ENCODE results near the gene TNFRSF6B.
A peak's percentile ranks its signal among the peaks of the same experiment; 100 is the strongest.
"Not testable (repeated sequence)": the region's sequence is repeated elsewhere in the genome, so short reads cannot be mapped to it uniquely, and the experiment has no call there.

TNFRSF6B gene, protein sequence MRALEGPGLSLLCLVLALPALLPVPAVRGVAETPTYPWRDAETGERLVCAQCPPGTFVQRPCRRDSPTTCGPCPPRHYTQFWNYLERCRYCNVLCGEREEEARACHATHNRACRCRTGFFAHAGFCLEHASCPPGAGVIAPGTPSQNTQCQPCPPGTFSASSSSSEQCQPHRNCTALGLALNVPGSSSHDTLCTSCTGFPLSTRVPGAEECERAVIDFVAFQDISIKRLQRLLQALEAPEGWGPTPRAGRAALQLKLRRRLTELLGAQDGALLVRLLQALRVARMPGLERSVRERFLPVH

GRCh38 chr20:63696628-63697356, at the start of gene TNFRSF6B:
Gene TNFRSF6B (plus strand): TSS chr20:63696652. CDS start chr20:63696768, 116 bp downstream.
- DNase-seq: no peak

GRCh38 chr20:63648190-63648589, 48.3 kb upstream of the TNFRSF6B start:
- DNase-seq: no peak

DNA sequence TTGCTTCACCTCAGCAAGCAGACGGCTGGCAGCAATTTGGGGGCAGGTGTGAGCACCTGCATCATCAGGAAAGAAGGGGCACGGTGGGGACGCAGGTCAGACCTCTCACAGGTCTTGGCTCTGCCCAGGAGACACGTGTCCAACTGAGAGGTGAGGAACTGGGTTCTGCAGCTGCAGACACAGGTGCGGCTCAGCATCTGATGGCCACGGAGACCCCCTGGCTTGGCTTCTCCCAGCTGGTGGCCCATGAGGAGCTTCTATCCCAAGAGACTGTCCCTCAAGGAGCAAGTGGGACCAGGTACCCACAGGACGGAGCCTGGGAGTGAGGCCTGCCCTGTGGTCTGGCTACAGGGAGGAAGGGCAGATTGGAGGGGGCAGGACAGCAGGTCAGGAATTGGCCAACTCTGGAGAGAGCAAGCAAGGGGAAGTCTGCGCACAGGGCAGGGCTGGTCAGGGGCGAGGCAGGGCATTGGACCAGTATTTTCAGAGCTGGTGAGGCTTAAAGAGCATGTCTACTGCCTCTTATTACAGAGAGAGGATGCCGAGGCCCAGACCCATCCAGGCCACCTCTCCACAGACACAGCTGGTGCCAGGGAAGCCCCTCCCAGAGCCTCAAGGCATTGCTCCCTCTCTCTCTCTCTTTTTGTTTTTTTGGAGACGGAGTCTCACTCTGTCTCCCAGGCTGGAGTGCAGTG, 47.4 kb upstream of the TNFRSF6B start:
- DNase-seq: no peak

DNA sequence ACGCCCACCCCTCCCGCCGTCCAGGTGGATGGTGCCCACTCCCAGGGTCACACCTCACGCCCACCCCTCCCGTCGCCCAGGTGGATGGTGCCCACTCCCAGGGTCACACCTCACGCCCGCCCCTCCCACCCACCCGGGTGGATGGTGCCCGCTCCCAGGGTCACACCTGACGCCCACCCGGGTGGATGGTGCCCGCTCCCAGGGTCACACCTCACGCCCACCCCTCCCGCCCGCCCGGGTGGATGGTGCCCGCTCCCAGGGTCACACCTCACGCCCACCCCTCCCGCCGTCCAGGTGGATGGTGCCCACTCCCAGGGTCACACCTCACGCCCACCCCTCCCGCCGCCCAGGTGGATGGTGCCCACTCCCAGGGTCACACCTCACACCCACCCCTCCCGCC, 46.0 kb upstream of the TNFRSF6B start:
- DNase-seq: not testable (repeated sequence)

DNA sequence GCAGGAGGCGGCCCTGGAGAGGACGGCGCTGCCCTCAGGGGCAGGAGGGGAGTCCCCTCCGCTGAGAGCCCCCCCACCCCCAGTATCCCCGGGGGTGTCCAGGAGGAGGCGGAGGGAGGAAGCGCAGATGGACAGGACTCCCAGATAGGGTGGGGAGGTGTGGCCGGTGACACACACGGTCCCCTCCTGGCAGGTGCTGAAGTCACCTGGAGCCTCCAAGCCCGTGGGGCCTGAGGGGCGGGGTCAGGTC, 44.6 kb upstream of the TNFRSF6B start:
- no peak for DNase-seq

- peak; percentile 65 for DNase-seq
These were observed 44.1 kb upstream of the TNFRSF6B start for GRCh38 chr20:63652192-63652980.

- peak; percentile 97 for DNase-seq
These were observed 43.1 kb upstream of the TNFRSF6B start, which contains the start of gene STMN3 for GRCh38 chr20:63653041-63653973. Gene STMN3 (minus strand): TSS chr20:63653424. CDS start chr20:63653345, 79 bp downstream.

DNA sequence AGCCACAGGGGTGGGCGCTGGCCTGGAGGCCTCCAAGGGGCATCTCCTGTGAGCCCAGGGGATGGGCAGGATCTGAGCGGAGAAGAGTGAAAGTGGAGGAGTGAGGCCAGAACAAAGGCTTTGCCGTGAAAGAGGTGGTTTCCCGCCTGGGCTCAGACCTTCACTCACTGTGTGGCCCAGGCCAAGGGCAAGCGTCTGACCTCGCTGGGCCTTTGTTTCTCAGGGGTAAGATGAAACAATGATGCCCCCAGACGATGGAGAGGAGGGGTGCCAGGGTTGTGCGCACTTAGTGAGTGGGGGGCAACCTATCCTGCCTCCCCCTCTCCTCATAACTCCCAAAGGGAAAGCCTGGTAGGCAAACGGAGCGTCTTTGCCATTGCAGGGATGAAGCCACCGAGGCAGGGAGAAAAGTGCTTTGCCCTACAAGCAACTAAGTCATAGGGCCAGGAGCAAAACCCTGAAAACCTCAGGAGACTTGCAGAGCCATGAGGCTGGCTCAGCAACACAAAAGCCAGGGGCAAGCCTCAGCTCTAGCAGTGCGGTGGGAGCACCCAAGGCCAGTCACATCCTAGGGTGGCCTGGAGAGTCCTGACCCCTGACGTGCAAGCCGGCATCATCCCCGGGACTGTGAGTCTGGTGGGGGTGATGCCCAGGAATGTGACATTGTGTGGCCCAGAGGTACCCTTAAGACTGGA, 42.3 kb upstream of the TNFRSF6B start:
- DNase-seq: no peak

- DNase-seq: no peak
These were observed 41.2 kb upstream of the TNFRSF6B start for GRCh38 chr20:63655249-63655648.

DNA sequence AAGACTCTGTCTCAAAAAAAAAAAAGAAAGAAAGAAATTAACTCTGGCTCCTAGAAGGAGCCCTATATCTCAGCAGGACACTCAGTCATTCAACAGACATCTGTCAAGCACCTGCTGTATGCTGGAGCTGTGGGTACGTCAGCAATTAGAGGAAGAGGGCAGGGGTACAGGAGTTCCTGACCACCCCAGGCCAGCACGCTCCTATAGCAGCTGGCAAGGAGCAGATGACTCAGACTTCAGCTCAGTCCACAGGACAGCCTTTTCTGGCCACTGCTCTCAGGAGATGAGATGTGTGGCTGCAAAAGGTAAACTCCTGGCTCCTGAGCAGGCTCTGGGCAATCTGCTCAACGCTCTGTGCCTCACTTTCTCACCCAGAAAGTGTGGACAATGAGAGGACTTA, 40.0 kb upstream of the TNFRSF6B start:
- no peak for DNase-seq

GRCh38 chr20:63657260-63657936, 39.1 kb upstream of the TNFRSF6B start:
- no peak for DNase-seq

DNA sequence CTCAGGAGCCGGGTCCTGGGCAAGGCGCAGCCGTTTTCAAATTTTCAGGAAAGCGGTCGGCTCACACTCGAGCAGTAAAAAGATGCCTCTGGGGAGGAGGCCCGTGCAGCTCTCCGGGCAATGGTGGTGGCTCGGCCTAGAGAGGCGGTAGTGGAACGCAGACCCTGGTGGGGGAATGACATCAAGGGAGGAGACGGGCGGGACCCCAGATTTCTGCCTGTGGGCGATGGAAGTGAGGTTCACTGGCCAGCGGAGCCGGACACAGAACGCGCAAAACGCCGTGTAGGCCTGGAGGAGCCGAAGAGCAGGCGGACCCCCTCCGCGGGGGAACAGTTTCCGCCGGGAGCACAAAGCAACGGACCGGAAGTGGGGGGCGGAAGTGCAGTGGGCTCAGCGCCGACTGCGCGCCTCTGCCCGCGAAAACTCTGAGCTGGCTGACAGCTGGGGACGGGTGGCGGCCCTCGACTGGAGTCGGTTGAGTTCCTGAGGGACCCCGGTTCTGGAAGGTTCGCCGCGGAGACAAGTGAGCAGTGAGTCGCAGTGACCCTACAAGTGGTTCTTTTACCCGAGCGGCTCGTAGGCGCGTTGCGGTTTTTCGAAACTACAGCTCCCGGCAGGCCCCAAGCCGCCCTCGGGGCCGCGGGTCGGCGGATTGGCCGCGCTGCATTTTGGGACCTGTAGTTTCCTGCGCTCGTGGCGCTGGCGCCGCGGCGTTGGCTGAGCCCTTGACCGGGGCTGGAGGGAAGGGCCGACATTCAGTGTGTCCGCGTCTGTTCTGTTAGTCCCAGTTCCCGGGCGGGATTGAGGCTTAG, 38.3 kb upstream of the TNFRSF6B start, which contains the start of gene RTEL1:
Gene RTEL1 (plus strand): TSS at position 376 of the 812 bp plus-strand sequence. CDS start 1,091 bp downstream, outside the sequence.
- peak; percentile 86 for DNase-seq

GRCh38 chr20:63658749-63659187, 37.7 kb upstream of the TNFRSF6B start:
- no peak for DNase-seq

GRCh38 chr20:63659370-63659769, 37.1 kb upstream of the TNFRSF6B start:
- DNase-seq: no peak

- DNase-seq: not testable (repeated sequence)
These were observed 36.3 kb upstream of the TNFRSF6B start for GRCh38 chr20:63660174-63660573.

DNA sequence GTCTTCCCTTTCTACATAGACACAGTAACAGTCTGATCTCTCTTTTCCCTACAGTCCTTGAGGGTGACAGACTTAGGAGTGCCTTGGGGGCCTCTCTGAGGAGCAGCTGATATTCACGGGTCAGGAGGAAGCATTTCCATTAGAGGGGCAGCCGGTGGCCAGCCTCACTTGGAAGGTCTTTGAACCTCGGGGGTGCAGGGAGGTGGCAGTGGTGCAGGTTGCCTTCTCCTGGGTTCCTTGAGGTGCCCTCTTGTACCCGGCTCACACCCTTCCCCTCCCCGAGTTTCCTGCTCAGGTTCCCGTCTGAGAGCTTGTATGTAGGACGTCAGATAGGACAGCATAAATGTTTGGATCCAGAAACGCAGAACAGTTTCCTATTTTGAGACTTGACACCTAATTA, 35.8 kb upstream of the TNFRSF6B start:
- DNase-seq: no peak

DNA sequence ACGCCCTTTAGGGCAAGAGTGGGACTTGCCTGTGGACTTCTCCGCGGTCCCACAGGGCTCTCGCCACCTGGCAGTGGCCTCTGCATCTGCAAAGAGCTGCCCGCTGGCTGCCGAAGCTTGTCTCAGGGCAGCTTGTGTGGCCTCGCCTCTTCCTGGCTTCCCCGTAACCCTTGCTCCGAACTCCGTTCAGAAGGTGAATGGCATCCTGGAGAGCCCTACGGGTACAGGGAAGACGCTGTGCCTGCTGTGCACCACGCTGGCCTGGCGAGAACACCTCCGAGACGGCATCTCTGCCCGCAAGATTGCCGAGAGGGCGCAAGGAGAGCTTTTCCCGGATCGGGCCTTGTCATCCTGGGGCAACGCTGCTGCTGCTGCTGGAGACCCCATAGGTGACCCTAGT, 35.3 kb upstream of the TNFRSF6B start:
- no peak for DNase-seq

DNA sequence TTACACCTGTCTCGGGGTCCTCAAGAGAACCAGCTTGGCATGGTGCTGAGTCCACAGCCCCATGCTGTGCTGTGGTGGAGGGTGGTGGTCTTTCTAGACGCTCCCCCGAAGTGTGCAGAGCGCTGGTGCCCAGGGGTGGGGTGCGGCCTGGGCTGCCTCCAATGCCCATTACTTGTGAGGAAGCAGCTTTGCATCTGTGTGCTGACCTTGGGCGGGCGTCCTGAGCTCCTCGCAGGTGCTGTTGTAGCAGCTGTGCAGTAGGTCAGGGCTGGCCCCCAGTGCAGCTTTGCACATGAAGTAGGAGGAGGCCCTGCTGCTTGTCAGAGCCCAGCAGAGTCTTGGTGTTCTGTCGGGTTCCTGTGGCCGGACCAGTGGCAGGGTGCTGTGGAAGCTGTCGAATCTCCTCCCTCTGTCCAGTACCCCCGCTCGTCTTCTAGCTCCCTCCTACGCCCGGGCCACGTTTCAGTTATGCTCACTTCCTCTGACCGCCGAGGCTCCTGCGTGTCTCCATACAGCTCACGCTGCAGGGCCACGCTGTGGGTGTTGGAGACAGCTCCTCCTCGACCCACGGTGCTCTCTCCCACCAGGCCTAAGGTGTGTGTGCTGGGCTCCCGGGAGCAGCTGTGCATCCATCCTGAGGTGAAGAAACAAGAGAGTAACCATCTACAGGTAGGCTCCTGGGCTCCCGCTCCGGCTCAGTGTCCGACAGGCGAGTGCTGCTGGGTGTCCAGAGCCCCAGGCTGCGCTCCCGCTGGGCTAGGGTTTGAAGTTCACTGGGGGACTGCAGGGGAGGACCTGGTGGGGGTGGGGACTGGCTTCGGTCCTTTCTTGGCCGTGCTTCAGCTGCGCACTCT, 34.3 kb upstream of the TNFRSF6B start:
- DNase-seq: no peak

DNA sequence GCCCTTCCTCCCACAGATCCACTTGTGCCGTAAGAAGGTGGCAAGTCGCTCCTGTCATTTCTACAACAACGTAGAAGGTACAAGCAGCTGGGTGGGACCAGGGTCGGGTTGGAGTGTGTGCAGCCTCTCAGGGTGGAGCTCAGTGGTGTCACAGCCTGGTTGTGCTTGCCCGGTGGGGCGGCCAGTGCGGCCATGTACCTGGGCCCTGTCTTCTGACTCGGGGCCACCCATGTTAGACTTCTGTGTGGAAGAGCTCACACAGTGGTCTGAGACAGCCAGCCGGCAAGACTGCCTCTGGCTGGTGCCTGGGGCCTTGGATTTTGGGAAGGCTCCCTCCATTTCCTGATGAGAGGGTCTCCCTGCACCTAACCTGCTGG, 33.7 kb upstream of the TNFRSF6B start:
- DNase-seq: no peak

All from NCI-H2171 (cell line).